RWPE2 (cell line): ENCODE data around the gene GBA2.

Experiments used
- ATAC-seq: fragments of 200-7000 bp; cut with Tn5 transposase; 3 replicates; pipeline ENCODE4 v1.9.1; 2021; ENCODE audit warnings: low read depth
- DNase-seq: peaks from one replicate; pipeline ENCODE4 v3.0.0-alpha.2; 2020; ENCODE audit warnings: low spot score
- H3K27ac ChIP-seq: fragments of 450-650 bp; 2 replicates; pipeline ENCODE4 v1.5.1; 2017; ENCODE audit warnings: mild to moderate bottlenecking; ENCODE audit not compliant: poor library complexity, severe bottlenecking
- H3K27me3 ChIP-seq: fragments of 250-450 bp; sonication (Bioruptor Pico); 2 replicates; pipeline ENCODE4 v1.5.1; 2021; ENCODE audit warnings: mild to moderate bottlenecking, moderate library complexity; ENCODE audit not compliant: insufficient read depth, poor library complexity, severe bottlenecking
- H3K36me3 ChIP-seq: fragments of 250-450 bp; sonication (Bioruptor Pico); 2 replicates; pipeline ENCODE4 v1.5.1; 2020; ENCODE audit warnings: low read depth, mild to moderate bottlenecking, moderate library complexity
- H3K4me1 ChIP-seq: fragments of 250-450 bp; sonication (Bioruptor Pico); 2 replicates; pipeline ENCODE4 v1.5.1; 2021; ENCODE audit warnings: mild to moderate bottlenecking, moderate library complexity; ENCODE audit not compliant: insufficient read depth, poor library complexity, severe bottlenecking
- H3K4me3 ChIP-seq: fragments of 250-450 bp; sonication (Bioruptor Pico); 2 replicates; pipeline ENCODE4 v1.5.1; 2021; ENCODE audit warnings: mild to moderate bottlenecking, moderate library complexity; ENCODE audit not compliant: severe bottlenecking
- H3K9me3 ChIP-seq: fragments of 250-450 bp; sonication (Bioruptor Pico); 2 replicates; pipeline ENCODE4 v1.5.1; 2021; ENCODE audit warnings: mild to moderate bottlenecking, moderate library complexity; ENCODE audit not compliant: severe bottlenecking
- CTCF ChIP-seq: fragments of 450-650 bp; IDR thresholded peaks from one replicate; pipeline ENCODE4 v1.5.1; 2017; ENCODE audit warnings: mild to moderate bottlenecking, moderate library complexity; ENCODE audit not compliant: poor library complexity, severe bottlenecking

GBA2 gene

GRCh38 chr9:35767458-35767857 lies 18.4 kb upstream of the GBA2 start:
- DNase-seq (no peak), ATAC-seq (no peak)
- peaks cover 16% of the 10 kb centered on the region for H3K4me1 ChIP-seq
- no peak overlapping the region for H3K27ac ChIP-seq
- no peaks in the 10 kb centered on the region for H3K27me3 ChIP-seq
- H3K36me3 ChIP-seq: no peaks in the 10 kb centered on the region
- no peak overlapping the region for H3K4me3 ChIP-seq
- no peak for TF ChIP-seq CTCF
- no peaks in the 10 kb centered on the region for H3K9me3 ChIP-seq

DNA sequence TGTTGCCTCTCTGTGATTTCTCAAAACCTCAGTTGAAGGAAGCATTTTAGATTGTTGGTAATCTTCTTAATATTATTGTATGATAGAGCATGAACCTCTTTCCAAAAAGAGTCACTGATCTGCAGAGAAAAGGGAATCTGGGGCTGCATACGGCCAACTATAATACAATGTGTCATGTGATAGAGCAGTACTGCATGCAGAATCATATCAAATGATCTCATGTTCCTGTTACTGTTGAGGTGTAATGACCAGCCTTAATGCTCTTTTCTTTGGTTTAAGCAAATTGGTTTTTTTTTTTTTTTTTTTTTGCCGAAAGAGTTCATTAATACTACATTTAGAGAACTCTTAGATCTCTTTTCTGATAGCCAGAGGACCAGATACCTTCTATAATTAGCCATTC lies 18.0 kb upstream of the GBA2 start:
- Histone ChIP-seq H3K27ac (no peak overlapping the region), H3K27me3 (no peaks in the 10 kb centered on the region), H3K9me3 (no peaks in the 10 kb centered on the region), H3K4me3 (no peak overlapping the region), H3K4me1 (peaks cover 11% of the 10 kb centered on the region), H3K36me3 (no peaks in the 10 kb centered on the region)
- ATAC-seq (no peak), DNase-seq (no peak)
- TF ChIP-seq CTCF: no peak

DNA sequence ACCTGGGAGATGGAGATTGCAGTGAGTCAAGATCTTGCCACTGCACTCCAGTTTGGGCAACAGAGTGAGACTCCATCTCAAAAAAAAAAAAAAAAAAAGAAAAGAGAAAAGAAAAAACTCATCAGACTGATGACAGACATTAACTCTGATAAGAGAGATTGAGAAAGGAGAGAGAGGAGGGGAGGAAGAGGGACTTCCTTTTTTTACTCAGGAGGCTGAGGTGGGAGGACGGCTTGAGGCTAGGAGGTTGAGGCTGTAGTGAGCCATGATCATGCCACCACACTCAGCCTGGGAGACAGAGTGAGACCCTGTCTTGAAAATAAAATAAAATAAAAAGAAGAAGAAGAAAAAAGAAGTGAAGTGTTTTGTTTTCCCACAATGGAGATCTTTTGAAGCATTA lies 14.8 kb upstream of the GBA2 start:
- Histone ChIP-seq H3K27ac (no peak overlapping the region), H3K4me3 (no peak overlapping the region), H3K4me1 (peaks cover 7% of the 10 kb centered on the region), H3K27me3 (no peaks in the 10 kb centered on the region), H3K36me3 (no peaks in the 10 kb centered on the region), H3K9me3 (no peaks in the 10 kb centered on the region)
- TF ChIP-seq CTCF: no peak
- ATAC-seq (no peak), DNase-seq (no peak)

- TF ChIP-seq CTCF: no peak
- DNase-seq (no peak), ATAC-seq (no peak)
- peaks cover 13% of the 10 kb centered on the region for H3K4me1 ChIP-seq
- H3K27me3 ChIP-seq: no peaks in the 10 kb centered on the region
- H3K4me3 ChIP-seq: no peak overlapping the region
- no peaks in the 10 kb centered on the region for H3K36me3 ChIP-seq
- no peaks in the 10 kb centered on the region for H3K9me3 ChIP-seq
- H3K27ac ChIP-seq: no peak overlapping the region
Observed at GRCh38 chr9:35763181-35763580, 14.2 kb upstream of the GBA2 start.

DNA sequence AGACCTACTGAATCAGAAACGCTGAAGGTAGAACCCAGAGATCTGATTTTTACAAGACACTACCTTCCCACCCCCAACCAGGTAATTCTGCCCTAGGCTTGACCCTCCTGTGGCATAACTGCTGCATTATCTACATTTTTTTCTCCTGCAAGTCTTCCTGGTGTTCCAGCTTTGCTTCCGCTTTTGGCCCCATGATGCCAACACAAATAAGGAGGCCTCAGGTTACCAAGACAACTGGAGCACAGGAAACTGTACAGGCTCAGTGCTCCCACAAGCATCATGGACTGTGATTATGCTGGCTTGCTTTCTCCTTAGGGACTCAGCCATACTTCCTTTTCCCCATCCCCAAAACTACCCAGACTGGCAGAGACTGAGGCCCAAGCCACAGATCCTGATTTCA lies 11.6 kb upstream of the GBA2 start:
- Histone ChIP-seq H3K9me3 (no peaks in the 10 kb centered on the region), H3K4me3 (no peak overlapping the region), H3K27me3 (no peaks in the 10 kb centered on the region), H3K27ac (no peak overlapping the region), H3K4me1 (peaks cover 17% of the 10 kb centered on the region), H3K36me3 (no peaks in the 10 kb centered on the region)
- peak; percentile 23; the same call in 2 of the 3 replicates for ATAC-seq
- no peak for DNase-seq
- no peak for TF ChIP-seq CTCF
